ENCODE data around the gene ABHD17A.
A peak's percentile ranks its signal among the peaks of the same experiment; 100 is the strongest.
"Not testable (repeated sequence)": the region's sequence is repeated elsewhere in the genome, so short reads cannot be mapped to it uniquely, and the experiment has no call there.

ABHD17A gene

DNA sequence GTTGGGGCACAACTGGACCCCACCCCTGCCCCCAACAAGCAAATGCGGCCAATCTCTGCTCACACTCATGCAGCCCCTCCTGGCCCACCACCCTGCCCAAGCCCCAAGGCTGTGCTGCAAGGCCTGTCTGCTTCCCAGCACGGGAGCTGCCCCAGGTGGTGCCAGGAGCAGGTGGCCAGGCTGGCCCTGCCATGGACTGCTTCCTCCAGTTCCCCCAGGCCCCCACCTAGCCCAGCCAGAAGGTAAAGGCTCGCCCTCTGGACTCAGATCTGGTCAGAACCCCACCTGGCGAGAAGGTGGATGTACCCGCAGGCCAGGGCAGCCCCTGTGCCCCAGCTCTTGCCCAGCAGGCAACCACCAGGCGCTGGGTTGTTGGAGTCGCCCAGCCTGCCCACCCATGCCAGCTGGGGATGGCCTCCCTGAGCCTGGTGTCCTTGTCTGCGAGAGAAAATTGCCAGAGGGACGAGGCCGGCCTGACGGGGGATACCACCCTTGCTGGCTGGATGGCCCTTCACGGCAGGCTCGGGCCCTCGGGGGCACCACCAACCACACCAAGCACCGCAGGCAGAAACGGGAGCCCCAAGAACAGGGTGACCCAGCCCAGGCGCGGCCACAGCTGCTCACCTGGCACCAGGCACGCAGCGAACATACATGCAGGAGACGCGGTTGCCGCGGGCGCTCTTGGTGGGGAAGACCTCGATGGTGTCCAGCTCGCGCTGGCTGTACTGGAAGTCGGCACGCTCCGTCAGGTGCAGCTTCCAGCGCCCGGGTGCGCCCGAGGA, 4.5 kb downstream of the ABHD17A start:
- no peak for DNase-seq

DNA sequence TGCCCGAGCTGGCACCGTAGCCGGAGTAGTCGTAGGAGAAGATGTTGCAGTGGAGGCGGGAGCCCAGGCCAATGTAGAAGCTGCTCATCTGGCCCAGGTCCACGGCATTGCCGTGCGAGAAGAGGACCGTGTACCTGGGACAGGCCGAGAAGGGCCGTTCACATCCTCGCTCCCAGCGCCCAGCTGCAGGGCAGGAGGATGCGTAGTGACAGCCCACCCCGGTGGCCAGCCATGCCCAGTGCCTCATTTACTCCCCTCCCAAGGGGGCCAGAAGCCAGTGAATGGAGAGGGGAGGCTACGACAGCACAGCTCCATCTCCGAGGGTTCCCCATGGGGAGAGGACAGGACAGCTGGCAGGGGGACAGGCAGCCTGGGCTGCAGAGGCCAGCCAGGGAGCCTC, 5.3 kb downstream of the ABHD17A start:
- not testable (repeated sequence) for DNase-seq

DNA sequence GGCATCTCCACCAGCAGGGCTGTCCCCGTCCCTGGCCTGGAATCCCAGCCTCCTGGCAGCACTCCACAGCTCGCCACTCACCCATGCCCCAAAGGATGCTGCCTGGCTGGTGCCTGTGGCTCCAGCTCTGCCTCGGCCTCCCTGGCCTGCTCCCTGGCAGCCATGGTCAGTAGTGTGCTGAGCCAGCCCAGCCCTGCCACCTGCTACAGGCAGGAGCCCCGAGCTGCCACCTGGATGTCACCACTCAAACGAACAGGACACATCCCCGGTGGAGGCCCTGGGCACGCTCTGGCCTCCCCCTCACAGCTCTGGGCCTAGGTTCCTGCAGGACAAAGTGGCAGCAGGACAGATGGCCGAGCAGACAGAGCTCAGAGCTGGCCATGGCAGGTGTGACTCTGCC, 6.7 kb downstream of the ABHD17A start:
- DNase-seq, result not testable (repeated sequence)

DNA sequence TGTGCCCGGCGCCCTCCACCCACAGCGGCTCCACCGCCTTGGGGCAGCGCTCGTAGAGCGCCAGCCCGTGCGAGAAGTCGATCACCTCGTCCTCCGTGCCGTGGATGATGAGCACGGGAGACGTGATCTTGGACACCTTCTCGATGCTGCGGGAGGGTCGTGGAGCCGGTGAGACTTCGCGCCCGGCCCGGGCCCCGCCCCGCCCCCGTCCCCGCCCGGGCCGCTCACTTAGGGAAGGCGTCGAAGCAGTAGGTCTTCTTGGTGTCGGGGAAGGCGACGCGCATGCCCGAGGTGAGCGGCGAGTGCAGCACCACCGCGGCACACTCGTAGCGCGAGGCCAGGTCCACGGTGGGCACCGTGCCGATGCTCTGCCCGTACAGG, 8.0 kb downstream of the ABHD17A start:
- not testable (repeated sequence) for DNase-seq

DNA sequence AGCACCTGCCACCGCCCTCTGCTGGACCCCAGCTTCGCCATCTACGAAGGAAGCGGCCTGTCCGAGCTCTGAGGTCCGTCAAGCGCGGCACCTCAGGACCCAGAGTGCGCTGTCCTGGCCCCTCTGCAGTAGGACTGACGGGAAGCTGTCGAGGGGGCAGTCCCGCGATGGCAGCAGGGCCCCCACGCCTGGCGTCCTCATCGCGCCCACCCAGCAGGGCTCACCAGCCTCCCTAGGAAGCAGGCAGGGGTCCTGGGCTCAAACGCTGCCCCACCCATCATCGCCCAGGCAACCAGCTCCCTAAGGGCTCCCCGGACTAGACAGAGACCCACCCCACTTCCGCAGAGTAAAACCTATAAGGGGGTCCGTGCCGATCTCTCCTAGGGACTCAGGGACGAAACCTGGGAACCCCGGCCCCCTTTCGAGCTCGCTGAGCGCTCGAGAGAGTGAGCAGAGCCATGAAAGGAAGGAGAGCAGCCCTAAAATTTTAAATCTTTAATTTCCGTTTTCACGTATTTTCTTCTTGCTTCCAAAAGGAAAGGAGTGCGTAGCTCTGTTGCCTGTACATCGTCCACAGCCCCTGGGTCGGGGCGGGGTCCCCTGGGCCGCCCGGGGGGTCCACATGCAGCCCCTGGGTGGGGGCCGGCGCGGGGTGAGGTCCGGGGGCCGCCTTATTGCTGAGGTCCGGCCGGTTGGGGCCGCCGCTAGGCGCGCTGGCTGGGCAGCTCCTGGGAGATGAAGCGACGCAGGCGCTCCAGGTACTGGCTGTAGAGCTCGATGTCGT, 8.6 kb downstream of the ABHD17A start:
- DNase-seq, result not testable (repeated sequence)

DNA sequence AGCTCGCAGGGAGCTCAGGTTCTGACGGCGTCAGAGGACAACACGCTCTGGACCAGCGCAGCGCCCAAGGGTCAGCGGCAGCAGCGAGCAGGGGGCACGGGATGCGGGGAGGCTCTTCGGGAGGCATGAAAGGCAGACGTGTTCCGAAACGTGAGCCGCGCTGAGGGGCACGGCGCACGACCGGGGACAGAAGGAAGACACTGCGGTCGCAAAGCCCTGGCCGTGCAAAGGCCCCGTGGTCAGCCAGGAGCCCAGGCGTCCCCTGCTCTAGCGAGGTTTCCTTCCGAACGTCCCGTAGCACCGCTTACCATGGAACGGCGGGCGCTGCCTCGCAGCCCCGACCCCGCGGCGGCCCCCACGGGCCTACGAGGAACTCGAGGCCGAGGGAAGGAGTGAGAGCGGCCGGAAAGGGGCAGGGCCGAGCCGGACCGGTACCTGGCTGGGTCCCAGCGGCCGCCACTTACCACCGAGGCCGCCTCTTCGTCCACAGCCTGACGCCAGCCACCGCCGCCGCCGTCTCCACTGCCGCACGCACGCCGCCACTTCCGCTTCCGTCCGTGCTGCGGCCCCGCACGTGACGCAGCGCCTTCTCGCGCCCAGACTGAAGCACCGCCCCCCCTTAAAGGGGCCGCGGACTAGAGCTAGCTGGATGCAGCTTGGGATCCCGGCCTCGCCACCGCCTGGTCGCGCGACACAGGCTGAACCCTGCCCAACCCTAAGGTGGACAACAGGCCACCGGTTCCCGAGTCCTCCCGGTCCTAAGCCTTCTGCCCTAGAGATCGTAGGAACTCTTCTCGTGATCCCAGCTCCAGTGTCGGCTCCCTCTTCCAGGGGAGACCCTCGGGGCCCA, 9.4 kb downstream of the ABHD17A start:
- peak; percentile 91 for DNase-seq

DNA sequence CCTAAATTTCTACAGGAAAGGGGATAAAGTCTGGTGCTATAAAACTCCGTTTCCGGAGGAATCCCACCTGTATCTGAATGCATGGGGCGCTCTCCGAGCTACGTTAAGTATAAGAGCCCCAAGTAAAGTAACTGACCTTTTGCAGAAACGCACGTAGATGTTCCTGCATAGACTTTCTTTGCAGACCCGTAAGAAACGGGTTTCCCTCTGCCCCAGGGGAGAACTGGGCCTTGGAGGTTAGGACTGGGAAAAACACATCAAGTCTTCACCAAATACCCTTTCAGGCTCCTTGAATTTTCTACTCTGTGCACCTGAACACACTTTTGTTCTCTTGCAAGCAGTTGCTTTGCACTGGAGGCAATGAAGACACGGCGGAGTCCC, 10.0 kb downstream of the ABHD17A start:
- DNase-seq, result not testable (repeated sequence)

DNA sequence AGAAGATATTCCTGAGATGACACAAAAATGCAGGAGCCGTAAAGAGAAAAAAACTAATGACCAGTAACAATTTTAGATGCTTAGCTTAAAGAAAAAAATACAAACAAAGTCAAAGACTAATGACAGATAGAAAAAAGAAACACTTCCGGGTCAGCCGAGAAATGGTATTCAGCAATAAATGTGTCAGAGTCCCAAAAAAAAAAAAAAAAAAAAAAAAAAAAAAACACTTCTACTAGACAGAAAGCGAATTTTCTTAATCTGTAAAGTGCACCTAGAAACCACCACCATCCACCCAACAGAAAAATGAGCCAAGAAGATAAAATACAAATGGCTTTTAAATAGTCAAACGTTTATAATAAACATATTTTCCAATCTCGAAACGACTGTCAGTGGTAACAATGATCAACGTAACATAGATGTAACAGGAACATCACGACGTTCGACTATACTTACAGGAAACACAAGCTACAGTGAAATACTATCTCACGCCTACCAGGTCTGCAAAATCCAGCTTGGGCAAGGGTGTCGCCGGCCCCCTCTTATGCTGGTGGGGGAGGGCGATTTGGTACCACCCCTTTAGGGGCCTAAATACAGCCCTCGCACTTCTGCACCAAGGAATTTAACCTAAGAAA, 10.6 kb downstream of the ABHD17A start:
- DNase-seq, result no peak

DNA sequence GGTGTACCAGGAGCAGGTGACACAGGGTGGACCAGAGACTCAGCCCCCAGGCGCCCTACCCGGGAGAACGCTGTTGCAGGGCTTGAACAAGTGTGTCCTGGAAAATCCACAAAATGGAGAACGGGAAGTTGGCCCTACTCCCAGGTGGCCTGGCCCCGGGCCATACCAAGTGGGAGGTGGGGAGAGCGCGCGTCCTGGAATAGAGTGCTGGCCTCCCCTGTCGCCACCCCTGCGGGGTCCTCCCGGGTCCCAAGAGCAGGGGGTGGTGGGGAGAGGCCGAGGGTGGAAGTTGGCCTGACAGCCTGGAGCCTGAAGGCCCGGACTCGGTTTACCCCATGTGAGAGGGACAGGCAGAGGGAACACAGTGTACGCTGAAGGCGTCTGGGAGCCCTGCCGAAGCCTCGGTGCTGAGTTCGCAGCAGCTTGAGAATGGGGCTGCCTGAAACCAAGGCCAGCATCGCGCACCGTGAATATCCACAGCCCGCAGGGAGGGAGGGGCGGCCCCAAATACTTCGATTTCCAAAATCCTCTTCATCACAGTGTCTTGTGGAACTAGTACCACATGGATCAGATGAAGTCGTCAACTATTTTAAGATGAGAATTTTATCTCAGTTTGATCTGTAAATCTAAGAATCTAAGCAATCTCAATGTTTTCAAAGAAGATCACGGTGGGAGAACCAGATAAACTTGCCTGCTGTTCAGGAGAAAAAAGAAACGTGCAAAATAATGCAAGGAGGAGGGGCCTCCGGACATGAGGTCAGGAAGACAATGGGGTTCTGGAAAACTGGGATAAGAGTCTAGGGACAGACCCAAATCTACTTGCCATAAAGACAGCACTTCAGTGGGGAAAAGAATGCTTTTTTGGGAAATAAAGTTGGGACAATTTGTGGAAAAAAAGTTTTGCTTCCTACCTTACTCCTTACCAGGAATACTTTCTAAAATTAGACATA, 11.5 kb downstream of the ABHD17A start:
- no peak for DNase-seq

DNA sequence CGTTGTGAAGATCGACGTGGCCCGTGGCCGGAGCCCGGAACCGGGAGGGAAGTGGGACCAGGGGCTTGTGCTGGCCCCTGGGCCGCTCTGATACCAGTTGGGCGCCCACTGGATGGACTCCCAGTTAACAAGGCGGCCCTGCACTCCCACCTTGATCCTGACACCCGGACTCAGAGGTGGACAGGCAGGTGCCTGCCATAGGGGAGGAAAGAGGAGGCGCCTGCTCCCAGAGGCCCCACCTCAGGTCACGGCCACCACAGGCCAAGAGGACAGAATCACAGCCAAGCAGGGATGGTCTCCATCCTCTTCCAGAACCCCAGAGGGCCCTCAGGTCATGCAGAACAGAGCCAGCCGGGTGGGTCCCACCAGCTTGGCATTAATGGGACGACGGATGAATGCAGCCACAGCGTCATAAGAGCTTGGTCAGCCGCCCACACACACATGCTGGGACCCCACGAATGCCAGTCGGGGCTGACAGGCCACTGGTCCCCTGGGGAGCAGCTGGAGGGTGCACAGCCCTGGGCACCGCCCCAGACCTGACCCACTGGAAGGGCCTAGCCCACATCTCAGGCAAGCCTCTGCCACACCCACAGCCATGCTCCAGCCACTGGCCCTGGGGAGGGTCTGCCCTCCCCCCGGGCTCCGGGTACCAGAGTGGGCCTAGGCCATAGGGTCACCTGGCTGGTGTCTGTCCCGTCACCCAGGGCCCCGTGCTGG, 12.3 kb downstream of the ABHD17A start:
- no peak for DNase-seq

DNA sequence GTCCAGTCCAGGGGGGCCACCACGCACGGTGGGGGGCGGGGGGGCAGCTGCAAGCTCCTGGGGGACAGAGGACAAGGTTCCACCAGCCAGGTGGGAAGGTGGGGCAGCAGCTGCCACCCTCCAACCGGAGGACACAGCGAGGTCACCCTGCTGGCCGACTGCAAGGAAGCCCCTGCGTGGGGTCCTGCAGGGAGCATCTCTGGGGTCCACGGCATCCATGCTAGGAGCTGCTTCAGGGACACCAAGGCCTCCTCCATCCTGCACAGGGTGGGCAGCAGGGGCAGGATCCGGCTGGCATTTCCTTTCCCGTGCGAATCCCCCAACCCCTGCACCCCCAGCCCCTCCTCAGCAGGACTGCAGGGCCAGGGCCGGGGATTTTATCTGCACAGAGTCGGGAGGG, 13.7 kb downstream of the ABHD17A start:
- DNase-seq, result no peak

DNA sequence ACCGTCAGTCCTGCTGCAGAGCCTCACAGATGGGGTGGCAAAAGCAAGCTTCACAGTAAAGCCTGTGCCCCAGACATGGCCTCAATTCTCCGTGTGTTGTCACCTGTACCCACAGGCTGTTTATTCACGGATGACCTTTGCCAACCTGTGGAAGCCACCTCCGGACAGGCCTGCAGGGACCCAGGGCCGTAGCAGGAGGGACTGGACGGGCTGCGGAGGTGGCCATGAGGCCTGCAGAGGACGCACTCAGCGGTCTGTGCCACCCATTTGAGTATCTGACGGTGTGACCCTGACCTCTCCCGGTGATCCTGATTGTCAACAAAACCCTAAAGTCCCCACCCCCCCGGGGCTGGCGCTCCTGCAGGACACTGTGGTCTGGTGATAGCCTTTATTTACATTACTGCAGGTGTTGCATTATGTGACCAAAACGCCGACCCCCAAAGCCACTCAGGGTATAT, 14.1 kb downstream of the ABHD17A start:
- no peak for DNase-seq

DNA sequence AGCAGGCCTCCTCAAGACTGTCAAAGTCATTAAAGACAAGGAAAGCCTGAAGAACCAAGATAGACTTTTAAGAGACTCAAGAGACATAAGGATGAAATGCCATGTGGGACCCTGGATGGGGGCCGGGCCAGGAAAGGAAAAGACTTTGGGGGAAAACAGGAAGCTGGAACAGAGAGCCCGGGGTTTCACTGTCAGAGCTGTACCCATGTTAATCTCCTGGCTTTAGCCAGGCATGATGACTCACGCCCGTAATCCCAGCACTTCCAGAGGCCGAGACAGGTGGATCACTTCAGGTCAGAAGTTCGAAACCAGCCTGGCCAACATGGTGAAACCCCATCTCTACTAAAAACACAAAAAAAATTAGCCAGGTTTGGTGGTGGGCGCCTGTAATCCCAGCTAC, 16.3 kb downstream of the ABHD17A start:
- no peak for DNase-seq

DNA sequence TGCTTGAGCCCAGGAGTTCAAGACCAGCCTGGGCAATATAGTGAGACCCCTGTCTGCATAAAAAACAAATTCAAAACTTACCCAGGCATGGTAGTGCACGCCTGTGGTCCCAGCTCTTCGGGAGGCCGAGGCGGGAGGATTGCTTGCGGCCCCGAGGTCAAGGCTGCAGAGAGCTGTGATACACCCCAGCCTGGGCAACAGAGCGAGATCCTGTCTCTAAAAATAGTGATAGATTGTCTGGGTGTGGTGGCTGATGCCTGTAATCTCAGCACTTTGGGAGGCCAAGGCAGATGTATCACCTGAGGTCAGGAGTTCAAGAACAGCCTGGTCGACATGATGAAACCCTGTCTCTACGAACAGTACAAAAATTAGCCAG, 18.0 kb downstream of the ABHD17A start:
- DNase-seq, result no peak

DNA sequence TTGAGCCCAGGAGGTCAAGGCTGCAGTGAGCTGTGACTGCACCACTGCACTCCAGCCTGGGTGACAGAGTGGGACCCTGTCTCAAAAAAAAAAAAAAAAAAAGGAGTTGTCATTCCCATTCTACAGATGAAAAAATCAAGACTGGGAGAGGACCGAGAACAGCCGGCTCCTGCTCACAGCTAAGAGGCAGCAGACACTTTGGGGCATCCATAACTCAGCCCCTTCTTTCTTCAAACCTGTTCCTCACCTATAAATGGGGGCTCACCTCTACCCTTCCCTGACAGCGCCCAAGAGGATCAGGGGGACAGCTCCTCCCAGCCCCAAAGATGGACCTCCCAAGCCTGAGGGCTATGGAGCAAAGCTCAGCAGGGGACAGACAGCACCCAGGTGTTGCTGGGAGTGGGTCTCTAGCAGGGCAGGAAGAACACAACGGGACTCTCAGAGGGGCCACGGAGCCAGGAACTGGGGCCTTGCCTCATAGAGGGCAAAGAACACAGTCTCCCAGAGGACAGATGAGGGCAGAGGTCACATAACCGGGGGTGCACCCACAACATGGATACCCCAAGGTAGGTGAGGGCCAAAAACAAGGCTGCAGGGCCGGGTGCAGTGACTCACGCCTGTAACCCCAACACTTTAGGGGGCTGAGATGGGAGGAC, 18.5 kb downstream of the ABHD17A start:
- no peak for DNase-seq

DNA sequence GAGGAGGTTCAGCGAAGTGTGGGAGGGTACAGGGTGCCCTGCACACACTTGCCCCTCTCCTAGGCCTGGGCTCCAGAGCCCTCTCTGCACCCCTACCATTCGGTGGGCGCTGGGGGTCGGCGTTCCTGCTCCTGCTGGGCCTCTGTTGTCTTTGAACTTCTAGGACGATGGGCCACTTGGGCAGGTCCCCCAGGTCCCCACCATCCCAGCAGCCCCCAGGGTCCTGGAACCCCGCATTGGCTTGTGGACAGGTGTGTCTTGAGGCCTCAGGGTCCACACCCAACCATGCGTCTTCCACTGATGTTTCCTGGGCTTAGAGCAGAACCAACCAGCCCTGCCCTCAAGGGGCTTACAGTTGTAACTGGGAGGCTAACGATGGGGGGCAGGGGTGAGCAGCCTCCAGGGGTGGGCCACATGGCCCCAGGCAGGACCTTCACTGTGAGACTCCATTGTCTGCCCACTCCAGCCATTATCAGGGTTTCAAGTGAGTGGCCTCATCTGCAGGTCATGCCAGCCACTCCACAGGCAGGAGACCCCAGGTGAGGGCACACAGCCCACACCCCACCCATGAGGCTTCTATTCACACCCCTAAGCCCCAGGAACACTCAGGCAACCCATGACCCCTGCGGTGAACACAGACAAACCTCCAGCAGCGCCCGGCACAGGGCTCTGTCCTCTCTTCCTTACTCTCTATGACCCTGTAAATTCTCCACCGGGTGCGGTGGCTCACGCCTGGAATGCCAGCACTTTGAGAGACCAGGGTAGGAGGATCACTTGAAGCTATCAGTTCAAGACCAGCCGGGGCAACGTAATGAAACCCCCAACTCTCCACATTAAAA, 19.9 kb downstream of the ABHD17A start:
- DNase-seq, result no peak

DNA sequence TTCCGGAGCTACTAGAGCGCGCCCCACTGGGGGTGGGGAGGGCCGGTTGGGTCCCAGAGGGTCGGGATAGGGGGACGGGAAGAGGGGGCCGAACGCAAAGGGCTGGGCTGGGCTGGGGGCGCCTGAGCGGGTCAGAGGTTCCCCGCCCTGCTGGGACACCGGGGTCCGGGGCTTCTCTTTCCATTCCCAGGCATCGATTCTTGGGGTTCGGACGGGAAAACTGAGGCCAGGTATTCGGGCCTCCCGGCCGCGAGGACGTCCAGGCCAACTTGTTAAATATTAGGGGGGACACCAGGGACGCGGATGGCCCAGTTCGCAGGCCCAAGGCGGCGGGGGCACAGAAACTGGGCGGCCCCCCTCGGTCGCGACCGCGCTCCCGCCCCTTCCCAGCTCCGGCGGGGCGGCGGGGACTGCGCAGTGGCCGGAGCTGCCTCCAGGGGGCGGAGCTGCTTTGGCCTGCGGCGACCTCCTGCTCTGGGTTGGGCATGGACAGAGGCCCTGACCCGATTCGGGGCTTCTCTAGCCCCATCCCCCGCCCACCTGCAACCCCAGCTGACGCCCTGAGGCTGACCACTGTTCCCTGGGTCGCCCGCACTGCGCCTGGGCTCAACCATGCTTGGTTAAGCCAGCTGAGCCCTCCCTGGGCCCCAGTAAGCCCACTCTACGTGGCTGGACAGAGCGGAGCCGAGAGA, 20.7 kb downstream of the ABHD17A start:
- peak; percentile 62 for DNase-seq

DNA sequence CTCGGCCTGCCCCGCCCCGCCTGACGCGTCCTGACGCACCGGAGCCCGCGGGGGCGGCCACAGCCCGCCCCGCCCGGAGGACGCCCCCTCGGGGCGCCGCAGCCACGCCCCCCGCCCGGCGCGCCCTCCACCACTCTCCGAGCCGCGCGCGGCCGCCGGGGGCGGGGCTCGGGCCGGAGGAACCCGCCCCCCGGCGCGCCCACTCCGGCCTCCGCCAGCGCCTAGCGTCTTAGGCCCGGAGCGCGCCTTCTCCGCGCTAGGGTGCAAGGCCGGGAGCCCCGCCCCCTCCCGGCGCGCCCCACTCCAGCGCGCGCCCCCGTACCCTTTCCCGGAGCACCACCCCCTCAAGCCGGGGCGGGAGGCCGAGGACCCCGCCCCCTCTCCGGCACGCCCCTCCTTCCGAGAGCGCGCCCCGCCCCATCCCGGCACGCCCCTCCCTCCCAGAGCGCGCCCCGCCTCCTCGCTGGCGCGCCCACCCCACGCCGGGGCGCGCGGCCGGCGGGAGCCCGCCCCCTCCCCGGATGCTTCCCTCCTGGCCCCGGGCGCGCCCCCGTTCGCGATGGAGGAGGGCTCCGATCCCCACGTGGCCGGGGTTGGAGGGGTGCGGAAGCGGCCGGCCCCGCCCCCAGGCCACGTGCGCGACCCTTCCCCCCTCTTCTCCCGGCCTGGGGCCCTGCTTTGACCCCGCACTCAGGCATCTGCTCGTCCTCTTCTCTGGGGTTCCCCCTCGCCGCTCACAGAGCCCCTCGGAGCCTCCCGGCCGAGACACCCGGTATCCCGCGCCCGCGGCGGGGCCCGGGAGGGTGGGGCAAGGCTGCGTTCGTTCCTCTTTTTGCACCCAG, 21.4 kb downstream of the ABHD17A start:
- DNase-seq, result peak; percentile 94

Data from fibroblast of skin of back (primary cell).